Activated CD8-positive, alpha-beta T cell treated with anti-CD3 and anti-CD28 coated beads for 36 hours (primary cell): ENCODE data around the gene TBC1D22A. TPM values are rescaled to one million over a fixed set of nuclear protein-coding genes. Genes with fewer than 3 reads are reported as not detected.

Experiments
- ATAC-seq: fragments of 200-7000 bp; cut with Tn5 transposase; one replicate; pipeline ENCODE4 v1.10.0; 2021; ENCODE audit warnings: mild to moderate bottlenecking, moderate library complexity
- CTCF ChIA-PET: fragments of 350-600 bp; sonication (Branson Sonifier 250); formaldehyde crosslinking; loops from one replicate; lab custom pipeline; 2021; ENCODE audit warnings: antibody characterized with exemption; lab: Charles Lee
- POLR2A ChIA-PET: fragments of 350-600 bp; sonication (Branson Sonifier 250); formaldehyde crosslinking; loops from one replicate; lab custom pipeline; 2021; ENCODE audit warnings: antibody characterized with exemption; lab: Charles Lee
- DNase-seq: peaks from one replicate; pipeline ENCODE4 v3.0.0-alpha.2; 2020
- H3K27ac Mint-ChIP-seq: one replicate; pipeline ENCODE4 v1.8.0; 2021; ENCODE audit warnings: mild to moderate bottlenecking, mixed read lengths
- H3K27me3 Mint-ChIP-seq: one replicate; pipeline ENCODE4 v1.8.0; 2021; ENCODE audit warnings: mixed read lengths
- H3K36me3 Mint-ChIP-seq: one replicate; pipeline ENCODE4 v1.8.0; 2021; ENCODE audit warnings: low read depth, mixed read lengths
- H3K4me1 Mint-ChIP-seq: one replicate; pipeline ENCODE4 v1.8.0; 2021; ENCODE audit warnings: low read depth, mixed read lengths
- H3K4me3 Mint-ChIP-seq: one replicate; pipeline ENCODE4 v1.8.0; 2021; ENCODE audit warnings: mild to moderate bottlenecking, moderate library complexity, mixed read lengths
- H3K9me3 Mint-ChIP-seq: one replicate; pipeline ENCODE4 v1.8.0; 2021; ENCODE audit warnings: mixed read lengths
- CTCF ChIP-seq: fragments of 200-600 bp; IDR thresholded peaks from one replicate; pipeline ENCODE4 v1.8.0; 2022; ENCODE audit warnings: antibody characterized with exemption, mild to moderate bottlenecking
- intact Hi-C: fragments of 100-400 bp; cut with micrococcal nuclease; formaldehyde crosslinking; loops from one replicate; pipeline ENCODE4 v1.10.0; 2022
- total RNA-seq, 2 experiments: library from RNA; stranded (reverse); gene quantifications; one replicate each; pipeline ENCODE4 v1.2.3, GENCODE V29; 2021

TBC1D22A gene
- total RNA-seq, 2 experiments from 2014 or later: 41.0 to 42.8 TPM

- H3K27ac Mint-ChIP-seq: no peak overlapping the region
- ATAC-seq: no peak
- no peaks in the 10 kb centered on the region for H3K9me3 Mint-ChIP-seq
- H3K4me1 Mint-ChIP-seq: no peaks in the 10 kb centered on the region
- peaks cover 4% of the 10 kb centered on the region for H3K36me3 Mint-ChIP-seq
- TF ChIP-seq CTCF: no peak
- no peak for DNase-seq
- intact Hi-C loops: no loop called here
- ChIA-PET POLR2A (interaction anchor here (0.8 kb wide), 1 partner anchor 9 kb away, joined by 3 read pairs; no protein-coding TSS in a partner anchor), CTCF (no interaction called here)
- H3K27me3 Mint-ChIP-seq: no peaks in the 10 kb centered on the region
- H3K4me3 Mint-ChIP-seq: no peak overlapping the region
These were observed 370.9 kb downstream of the TBC1D22A start for GRCh38 chr22:47133061-47133969.

- DNase-seq: no peak
- Mint-ChIP-seq H3K27ac (no peak overlapping the region), H3K4me3 (no peak overlapping the region), H3K27me3 (no peaks in the 10 kb centered on the region), H3K36me3 (no peaks in the 10 kb centered on the region), H3K4me1 (no peaks in the 10 kb centered on the region), H3K9me3 (no peaks in the 10 kb centered on the region)
- no peak for ATAC-seq
- intact Hi-C loops: no loop called here
- no peak for TF ChIP-seq CTCF
- ChIA-PET CTCF (no interaction called here), POLR2A (interaction anchor here (0.8 kb wide), 1 partner anchor 9 kb away, joined by 3 read pairs; no protein-coding TSS in a partner anchor)
These were observed 371.8 kb downstream of the TBC1D22A start for GRCh38 chr22:47134222-47134621.

DNA sequence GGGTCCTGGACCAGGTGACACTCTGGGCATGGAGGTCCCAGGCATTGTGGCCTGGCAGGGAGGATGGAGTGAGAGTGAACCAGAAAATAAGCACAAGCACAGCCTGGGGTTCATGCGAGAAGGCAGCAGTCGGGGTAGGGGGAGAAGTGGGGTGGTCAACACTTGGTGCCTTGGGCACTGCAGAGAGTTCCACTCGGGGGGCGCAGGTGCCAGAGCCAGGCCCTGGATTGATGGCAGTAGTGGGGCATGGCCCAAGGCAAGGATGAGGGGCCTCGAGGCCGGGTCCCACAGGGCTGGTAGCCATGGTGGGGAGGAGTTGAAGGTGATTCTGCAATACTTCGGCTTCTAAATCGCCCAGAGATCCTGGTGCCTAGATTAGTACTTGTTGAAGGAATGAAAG, 372.9 kb downstream of the TBC1D22A start:
- intact Hi-C loops: no loop called here
- no peak overlapping the region for H3K4me3 Mint-ChIP-seq
- no peaks in the 10 kb centered on the region for H3K4me1 Mint-ChIP-seq
- ATAC-seq: no peak
- no peak for TF ChIP-seq CTCF
- no peak overlapping the region for H3K27ac Mint-ChIP-seq
- no peaks in the 10 kb centered on the region for H3K9me3 Mint-ChIP-seq
- ChIA-PET POLR2A (no interaction called here), CTCF (no interaction called here)
- no peaks in the 10 kb centered on the region for H3K36me3 Mint-ChIP-seq
- no peaks in the 10 kb centered on the region for H3K27me3 Mint-ChIP-seq
- DNase-seq: no peak

DNA sequence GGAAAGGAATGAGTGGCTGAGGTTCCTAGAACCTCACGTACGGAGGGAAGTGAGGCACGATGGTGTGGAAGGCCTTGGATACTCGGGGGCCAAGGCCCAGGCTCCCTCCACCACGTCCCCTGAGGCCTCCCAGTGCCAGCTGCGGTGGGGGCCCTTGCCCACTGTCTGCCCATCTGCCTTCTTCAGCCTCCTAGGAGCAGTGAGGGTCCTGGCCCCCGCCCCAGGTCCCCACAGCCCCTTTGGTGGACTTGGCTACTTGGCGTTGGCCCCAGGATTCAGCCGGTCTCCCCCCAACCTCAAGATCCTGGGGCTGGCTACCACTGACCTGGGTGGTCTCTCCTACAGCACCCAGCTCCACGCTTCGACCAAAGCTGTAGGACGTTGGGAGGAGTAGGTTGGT, 373.6 kb downstream of the TBC1D22A start:
- H3K4me3 Mint-ChIP-seq: no peak overlapping the region
- ATAC-seq (no peak), DNase-seq (no peak)
- no peaks in the 10 kb centered on the region for H3K9me3 Mint-ChIP-seq
- no peak for TF ChIP-seq CTCF
- no peaks in the 10 kb centered on the region for H3K27me3 Mint-ChIP-seq
- ChIA-PET CTCF (no interaction called here), POLR2A (no interaction called here)
- no peaks in the 10 kb centered on the region for H3K36me3 Mint-ChIP-seq
- intact Hi-C loops: no loop called here
- H3K4me1 Mint-ChIP-seq: no peaks in the 10 kb centered on the region
- no peak overlapping the region for H3K27ac Mint-ChIP-seq

DNA sequence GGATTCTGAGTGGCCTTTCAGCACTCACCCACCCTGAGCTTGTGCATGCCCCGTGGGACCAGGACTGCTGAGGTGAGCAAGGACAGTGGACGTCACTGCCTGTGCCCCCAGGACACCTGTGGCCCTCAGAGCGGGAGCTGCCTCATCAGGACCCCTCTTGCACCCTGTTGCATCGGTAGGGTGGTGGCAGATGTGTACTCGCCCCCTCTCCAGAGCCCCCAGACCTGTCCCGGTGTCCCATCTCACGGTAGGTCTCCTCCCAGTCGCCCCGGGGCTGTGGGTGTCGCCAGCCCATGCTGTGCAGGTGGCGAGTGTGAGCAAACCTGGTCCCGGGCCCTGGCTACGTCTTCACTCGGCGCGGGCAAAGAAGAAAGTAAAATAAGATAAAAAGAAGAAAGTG, 374.2 kb downstream of the TBC1D22A start:
- H3K36me3 Mint-ChIP-seq: no peaks in the 10 kb centered on the region
- no peaks in the 10 kb centered on the region for H3K9me3 Mint-ChIP-seq
- ChIA-PET POLR2A (no interaction called here), CTCF (no interaction called here)
- H3K27me3 Mint-ChIP-seq: no peaks in the 10 kb centered on the region
- intact Hi-C loops: no loop called here
- TF ChIP-seq CTCF: no peak
- H3K4me3 Mint-ChIP-seq: no peak overlapping the region
- H3K4me1 Mint-ChIP-seq: no peaks in the 10 kb centered on the region
- no peak overlapping the region for H3K27ac Mint-ChIP-seq
- DNase-seq (no peak), ATAC-seq (no peak)
